Ishikawa (cell line): ENCODE results near the gene RAPGEF4.

ENCODE experiments used
- CEBPB ChIP-seq: IDR thresholded peaks from 2 replicates; pipeline ENCODE4 v1.6.1; 2012
- CREB1 ChIP-seq: IDR thresholded peaks from 2 replicates; pipeline ENCODE4 v1.6.1; 2012; ENCODE audit warnings: low read depth
- EGR1 ChIP-seq: IDR thresholded peaks from 2 replicates; pipeline ENCODE4 v1.6.1; 2012
- EP300 ChIP-seq: IDR thresholded peaks from 2 replicates; pipeline ENCODE4 v1.6.1; 2012; ENCODE audit warnings: borderline replicate concordance
- FOXM1 ChIP-seq: IDR thresholded peaks from 2 replicates; pipeline ENCODE4 v1.6.1; 2012; ENCODE audit warnings: low read depth, borderline replicate concordance
- MAX ChIP-seq: IDR thresholded peaks from 2 replicates; pipeline ENCODE4 v1.6.1; 2012
- NFIC ChIP-seq: IDR thresholded peaks from 2 replicates; pipeline ENCODE4 v1.6.1; 2012
- RAD21 ChIP-seq: IDR thresholded peaks from 2 replicates; pipeline ENCODE4 v1.6.1; 2012; ENCODE audit warnings: low read depth
- REST ChIP-seq: IDR thresholded peaks from 2 replicates; pipeline ENCODE4 v1.6.1; 2012; ENCODE audit warnings: low read depth, mild to moderate bottlenecking
- TAF1 ChIP-seq: IDR thresholded peaks from 2 replicates; pipeline ENCODE4 v1.6.1; 2012; ENCODE audit warnings: low read depth, mild to moderate bottlenecking
- TCF12 ChIP-seq: IDR thresholded peaks from 2 replicates; pipeline ENCODE4 v1.6.1; 2012; ENCODE audit warnings: low read depth
- TEAD4 ChIP-seq: IDR thresholded peaks from 2 replicates; pipeline ENCODE4 v1.6.1; 2012
- USF1 ChIP-seq: IDR thresholded peaks from 2 replicates; pipeline ENCODE4 v1.6.1; 2012
- YY1 ChIP-seq: IDR thresholded peaks from 2 replicates; pipeline ENCODE4 v1.6.1; 2012; ENCODE audit warnings: low read depth
- ZBTB7A ChIP-seq: IDR thresholded peaks from 2 replicates; pipeline ENCODE4 v1.6.1; 2012; ENCODE audit warnings: low read depth

RAPGEF4 gene

GRCh38 chr2:172909454-172909853 lies 173.8 kb downstream of the RAPGEF4 start:
- TF ChIP-seq REST (no peak), TCF12 (no peak), EP300 (no peak), TAF1 (no peak), MAX (no peak), CEBPB (no peak), ZBTB7A (no peak), CREB1 (no peak), TEAD4 (no peak), EGR1 (no peak), NFIC (no peak), YY1 (no peak), RAD21 (no peak)

DNA sequence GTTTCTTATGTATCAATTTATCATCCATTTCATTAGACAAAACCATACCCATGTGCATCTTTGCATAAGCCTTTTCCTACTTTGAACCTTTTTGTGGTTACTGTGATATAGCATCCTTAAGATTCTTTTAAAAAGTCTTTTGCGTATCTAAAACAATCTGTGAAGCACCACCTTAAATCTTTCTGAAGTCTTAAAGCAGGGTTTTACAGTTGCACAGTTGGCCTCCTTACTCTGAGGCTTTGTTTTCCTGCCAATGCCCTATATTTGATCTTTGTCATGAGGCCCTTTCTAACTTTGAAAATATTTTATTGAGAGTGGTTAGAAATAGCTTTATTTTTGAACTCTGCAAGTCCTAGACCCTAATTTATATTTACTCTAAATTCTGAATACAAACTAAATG lies 176.6 kb downstream of the RAPGEF4 start:
- TF ChIP-seq TCF12 (no peak), EP300 (no peak), CREB1 (no peak)

- no peak for TF ChIP-seq TAF1
- no peak for TF ChIP-seq ZBTB7A
- TF ChIP-seq YY1: no peak
- no peak for TF ChIP-seq EP300
- no peak for TF ChIP-seq TEAD4
- no peak for TF ChIP-seq MAX
- TF ChIP-seq CREB1: no peak
- no peak for TF ChIP-seq CEBPB
- no peak for TF ChIP-seq EGR1
- no peak for TF ChIP-seq USF1
- no peak for TF ChIP-seq NFIC
- no peak for TF ChIP-seq RAD21
- TF ChIP-seq FOXM1: no peak
- TF ChIP-seq TCF12: no peak
- no peak for TF ChIP-seq REST
Observed at GRCh38 chr2:172914341-172915008, 178.8 kb downstream of the RAPGEF4 start.

GRCh38 chr2:172917716-172918115 lies 182.1 kb downstream of the RAPGEF4 start:
- TF ChIP-seq CEBPB (no peak), TEAD4 (no peak), REST (no peak), EGR1 (no peak), MAX (no peak), USF1 (no peak), YY1 (no peak), CREB1 (no peak), TCF12 (no peak), FOXM1 (no peak), TAF1 (no peak), ZBTB7A (no peak)
